ENCODE results near the gene FBXO21. TPM values are rescaled to one million over a fixed set of nuclear protein-coding genes. Genes with fewer than 3 reads are reported as not detected.

Gene FBXO21
- total RNA-seq, 1 experiment from 2014 or later, result 37.8 TPM

DNA sequence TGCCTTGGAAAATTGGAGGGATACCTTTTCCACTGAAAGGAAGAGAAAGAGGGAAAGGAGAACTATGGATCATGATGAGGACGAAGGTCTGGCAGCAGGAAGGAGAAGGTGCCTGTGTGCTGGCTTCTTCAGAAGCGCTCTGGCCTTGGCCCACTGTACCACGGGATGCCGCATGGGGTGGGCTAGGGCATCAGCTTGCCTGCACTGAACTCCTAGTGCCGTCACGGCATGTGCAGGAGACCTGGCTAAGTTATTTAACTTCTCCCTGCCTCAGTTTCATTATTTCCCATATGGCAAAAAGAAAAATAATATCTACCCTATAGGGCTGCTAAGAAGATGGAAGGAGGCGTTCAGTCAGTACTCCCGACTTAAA, 28.1 kb downstream of the FBXO21 start:
- ChIA-PET POLR2A (no interaction called here), CTCF (no interaction called here)
- Histone ChIP-seq H3K9me3 (ENCODE audit: control insufficient read depth, insufficient read depth, low read depth, low read length) (no peaks in the 10 kb centered on the region), H3K4me3 (ENCODE audit: low read depth in 2 of 2, low read length in 2 of 2) (no peak overlapping the region), H3K4me1 (ENCODE audit: control insufficient read depth, insufficient read depth, low read length) (no peaks in the 10 kb centered on the region), H3K27me3 (ENCODE audit: control insufficient read depth, insufficient read depth, low read length) (no peaks in the 10 kb centered on the region), H3K36me3 (ENCODE audit: control insufficient read depth, insufficient read depth, low read length) (peaks cover 10% of the 10 kb centered on the region; the same call in 1 of the 2 replicates), H3K27ac (ENCODE audit: low read length) (no peak overlapping the region)
- DNase-seq (ENCODE audit: low read depth, low spot score), result no peak
- TF ChIP-seq SIN3A (IDR thresholded peaks at IDR 0.05; ENCODE audit: borderline replicate concordance, insufficient read depth, low read depth, low read length) (no peak), POLR2AphosphoS5 (IDR thresholded peaks at IDR 0.05; ENCODE audit: low read depth, low read length) (no peak), TCF7L2 (IDR thresholded peaks at IDR 0.05; ENCODE audit: low read depth, low read length) (no peak)
- TF ChIP-seq, protein P1, sequence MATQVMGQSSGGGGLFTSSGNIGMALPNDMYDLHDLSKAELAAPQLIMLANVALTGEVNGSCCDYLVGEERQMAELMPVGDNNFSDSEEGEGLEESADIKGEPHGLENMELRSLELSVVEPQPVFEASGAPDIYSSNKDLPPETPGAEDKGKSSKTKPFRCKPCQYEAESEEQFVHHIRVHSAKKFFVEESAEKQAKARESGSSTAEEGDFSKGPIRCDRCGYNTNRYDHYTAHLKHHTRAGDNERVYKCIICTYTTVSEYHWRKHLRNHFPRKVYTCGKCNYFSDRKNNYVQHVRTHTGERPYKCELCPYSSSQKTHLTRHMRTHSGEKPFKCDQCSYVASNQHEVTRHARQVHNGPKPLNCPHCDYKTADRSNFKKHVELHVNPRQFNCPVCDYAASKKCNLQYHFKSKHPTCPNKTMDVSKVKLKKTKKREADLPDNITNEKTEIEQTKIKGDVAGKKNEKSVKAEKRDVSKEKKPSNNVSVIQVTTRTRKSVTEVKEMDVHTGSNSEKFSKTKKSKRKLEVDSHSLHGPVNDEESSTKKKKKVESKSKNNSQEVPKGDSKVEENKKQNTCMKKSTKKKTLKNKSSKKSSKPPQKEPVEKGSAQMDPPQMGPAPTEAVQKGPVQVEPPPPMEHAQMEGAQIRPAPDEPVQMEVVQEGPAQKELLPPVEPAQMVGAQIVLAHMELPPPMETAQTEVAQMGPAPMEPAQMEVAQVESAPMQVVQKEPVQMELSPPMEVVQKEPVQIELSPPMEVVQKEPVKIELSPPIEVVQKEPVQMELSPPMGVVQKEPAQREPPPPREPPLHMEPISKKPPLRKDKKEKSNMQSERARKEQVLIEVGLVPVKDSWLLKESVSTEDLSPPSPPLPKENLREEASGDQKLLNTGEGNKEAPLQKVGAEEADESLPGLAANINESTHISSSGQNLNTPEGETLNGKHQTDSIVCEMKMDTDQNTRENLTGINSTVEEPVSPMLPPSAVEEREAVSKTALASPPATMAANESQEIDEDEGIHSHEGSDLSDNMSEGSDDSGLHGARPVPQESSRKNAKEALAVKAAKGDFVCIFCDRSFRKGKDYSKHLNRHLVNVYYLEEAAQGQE (IDR thresholded peaks at IDR 0.05; ENCODE audit: insufficient read depth in 1 of 2, low read depth in 2 of 2, low read length in 1 of 2), result no peak
- TF ChIP-seq, protein P2, sequence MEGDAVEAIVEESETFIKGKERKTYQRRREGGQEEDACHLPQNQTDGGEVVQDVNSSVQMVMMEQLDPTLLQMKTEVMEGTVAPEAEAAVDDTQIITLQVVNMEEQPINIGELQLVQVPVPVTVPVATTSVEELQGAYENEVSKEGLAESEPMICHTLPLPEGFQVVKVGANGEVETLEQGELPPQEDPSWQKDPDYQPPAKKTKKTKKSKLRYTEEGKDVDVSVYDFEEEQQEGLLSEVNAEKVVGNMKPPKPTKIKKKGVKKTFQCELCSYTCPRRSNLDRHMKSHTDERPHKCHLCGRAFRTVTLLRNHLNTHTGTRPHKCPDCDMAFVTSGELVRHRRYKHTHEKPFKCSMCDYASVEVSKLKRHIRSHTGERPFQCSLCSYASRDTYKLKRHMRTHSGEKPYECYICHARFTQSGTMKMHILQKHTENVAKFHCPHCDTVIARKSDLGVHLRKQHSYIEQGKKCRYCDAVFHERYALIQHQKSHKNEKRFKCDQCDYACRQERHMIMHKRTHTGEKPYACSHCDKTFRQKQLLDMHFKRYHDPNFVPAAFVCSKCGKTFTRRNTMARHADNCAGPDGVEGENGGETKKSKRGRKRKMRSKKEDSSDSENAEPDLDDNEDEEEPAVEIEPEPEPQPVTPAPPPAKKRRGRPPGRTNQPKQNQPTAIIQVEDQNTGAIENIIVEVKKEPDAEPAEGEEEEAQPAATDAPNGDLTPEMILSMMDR (IDR thresholded peaks at IDR 0.05), result no peak
- BruUV-seq (replicated peaks), result no TSS peak
- intact Hi-C loops (cut with micrococcal nuclease; ENCODE audit: unreplicated experiment), result no loop called here
- in situ Hi-C loops (cut with HindIII; ENCODE audit: low pct_unique_long_range_greater_than_20kb, low sequenced_read_pairs), result no loop called here
- ATAC-seq, result no peak

DNA sequence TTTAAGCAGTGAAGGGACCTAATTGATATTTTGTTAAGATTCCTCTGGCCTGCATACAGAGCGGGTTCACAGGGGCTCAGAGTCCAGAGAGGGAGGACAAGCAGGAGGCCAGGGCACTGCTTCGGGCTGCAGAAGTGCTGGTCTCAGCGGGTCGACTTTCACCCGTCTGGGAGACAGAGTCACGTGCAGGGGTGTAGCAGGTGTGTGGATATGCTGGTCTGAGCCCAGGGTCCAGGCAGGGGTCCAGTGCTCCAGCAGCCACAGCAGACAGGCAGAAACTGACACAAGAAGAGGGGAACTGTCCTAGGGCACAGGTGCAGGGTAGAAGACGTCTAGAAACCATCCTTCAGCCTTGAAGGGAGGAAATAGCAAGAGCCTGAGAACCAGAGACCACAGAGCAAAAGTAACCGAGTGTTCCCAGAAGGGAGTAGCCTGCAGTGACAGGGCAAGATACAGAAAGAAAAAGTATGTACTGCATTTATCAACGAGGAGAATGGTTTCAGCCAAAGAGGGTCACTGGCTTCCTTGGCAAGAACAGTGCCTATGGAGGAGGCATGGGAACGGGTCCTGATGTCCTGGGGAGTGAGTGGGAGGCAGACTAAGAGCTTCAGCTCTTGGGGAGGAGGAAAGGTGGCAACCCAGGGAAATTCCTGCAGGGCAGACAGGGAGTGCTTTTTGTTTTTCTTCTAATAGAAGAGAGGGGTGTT, 28.7 kb downstream of the FBXO21 start:
- Histone ChIP-seq H3K36me3 (ENCODE audit: control insufficient read depth, insufficient read depth, low read length) (peaks cover 6% of the 10 kb centered on the region; the same call in 1 of the 2 replicates), H3K27me3 (ENCODE audit: control insufficient read depth, insufficient read depth, low read length) (no peaks in the 10 kb centered on the region), H3K4me1 (ENCODE audit: control insufficient read depth, insufficient read depth, low read length) (no peaks in the 10 kb centered on the region), H3K9me3 (ENCODE audit: control insufficient read depth, insufficient read depth, low read depth, low read length) (no peaks in the 10 kb centered on the region), H3K4me3 (ENCODE audit: low read depth in 2 of 2, low read length in 2 of 2) (no peak overlapping the region), H3K27ac (ENCODE audit: low read length) (no peak overlapping the region)
- no peak for ATAC-seq
- intact Hi-C loops (cut with micrococcal nuclease; ENCODE audit: unreplicated experiment), result no loop called here
- TF ChIP-seq, protein P2 (IDR thresholded peaks at IDR 0.05), result no peak
- no peak for TF ChIP-seq TCF7L2 (IDR thresholded peaks at IDR 0.05; ENCODE audit: low read depth, low read length)
- TF ChIP-seq, protein P1 (IDR thresholded peaks at IDR 0.05; ENCODE audit: insufficient read depth in 1 of 2, low read depth in 2 of 2, low read length in 1 of 2), result no peak
- no peak for TF ChIP-seq SIN3A (IDR thresholded peaks at IDR 0.05; ENCODE audit: borderline replicate concordance, insufficient read depth, low read depth, low read length)
- TF ChIP-seq POLR2AphosphoS5 (IDR thresholded peaks at IDR 0.05; ENCODE audit: low read depth, low read length), result no peak
- no TSS peak for BruUV-seq (replicated peaks)
- no peak for DNase-seq (ENCODE audit: low read depth, low spot score)
- POLR2A ChIA-PET, result interaction anchor here (0.6 kb wide), 1 partner anchor 9 kb away, joined by 10 read pairs; no protein-coding TSS in a partner anchor
- CTCF ChIA-PET, result no interaction called here
- in situ Hi-C loops (cut with HindIII; ENCODE audit: low pct_unique_long_range_greater_than_20kb, low sequenced_read_pairs), result no loop called here
